Activated naive CD4-positive, alpha-beta T cell treated with anti-CD3 and anti-CD28 coated beads, Interleukin-2, amount 50 U/mL, for 72 hours (primary cell): ENCODE data around the gene ZNF324. TPM values are rescaled to one million over a fixed set of nuclear protein-coding genes. Genes with fewer than 3 reads are reported as not detected.
"Not testable (repeated sequence)": the region's sequence is repeated elsewhere in the genome, so short reads cannot be mapped to it uniquely, and the experiment has no call there.

ENCODE experiments used
- ATAC-seq, 2 donors: fragments of 150-1000 bp; cut with Tn5 transposase; 2 replicates each; pipeline ENCODE4 v1.10.0; 2021; ENCODE audit warnings: mild to moderate bottlenecking in 2 of 2, moderate library complexity in 2 of 2
- DNase-seq, 2 donors: peaks; one replicate each; pipeline ENCODE4 v3.0.0; 2021 to 2022; ENCODE audit warnings: low spot score in 2 of 2
- H3K27ac Mint-ChIP-seq, 2 donors: one replicate each; pipeline ENCODE4 v1.8.0; 2022; ENCODE audit warnings: mild to moderate bottlenecking in 2 of 2, mixed read lengths in 2 of 2
- H3K36me3 Mint-ChIP-seq, 2 donors: one replicate each; pipeline ENCODE4 v1.8.0; 2022; ENCODE audit warnings: mixed read lengths in 2 of 2
- H3K9me3 Mint-ChIP-seq, 2 donors: one replicate each; pipeline ENCODE4 v1.8.0; 2022; ENCODE audit warnings: mixed read lengths in 2 of 2
- total RNA-seq, 2 donors: library from RNA; stranded (reverse); gene quantifications; one replicate each; pipeline ENCODE4 v1.2.3, GENCODE V29; 2022

The ZNF324 gene
- total RNA-seq, result 1 to 10 TPM; 6.4 to 7.7 TPM

GRCh38 chr19:58466760-58467589 is at the start of gene ZNF324:
ZNF324 (plus strand) TSS chr19:58467080; CDS start chr19:58469186, 2,106 bp downstream.
- H3K9me3 Mint-ChIP-seq, result no peaks in the 10 kb centered on the region
- peak; percentile 99 for ATAC-seq

GRCh38 chr19:58428617-58429016 is 38.3 kb upstream of the ZNF324 start:
- DNase-seq (no peak), ATAC-seq (no peak)
- H3K27ac Mint-ChIP-seq, result no peak overlapping the region
- peaks cover 58 to 71% of the 10 kb centered on the region in 2 donors for H3K36me3 Mint-ChIP-seq
- H3K9me3 Mint-ChIP-seq, result peaks cover 37 to 39% of the 10 kb centered on the region in 2 donors

More at GRCh38 chr19:58466760-58467589, at the start of gene ZNF324:
- peak; percentile 97 for DNase-seq
- peak within 1 kb of the TSS; percentile 83 to 94 for H3K27ac Mint-ChIP-seq
- no peaks in the 10 kb centered on the region for H3K36me3 Mint-ChIP-seq

DNA sequence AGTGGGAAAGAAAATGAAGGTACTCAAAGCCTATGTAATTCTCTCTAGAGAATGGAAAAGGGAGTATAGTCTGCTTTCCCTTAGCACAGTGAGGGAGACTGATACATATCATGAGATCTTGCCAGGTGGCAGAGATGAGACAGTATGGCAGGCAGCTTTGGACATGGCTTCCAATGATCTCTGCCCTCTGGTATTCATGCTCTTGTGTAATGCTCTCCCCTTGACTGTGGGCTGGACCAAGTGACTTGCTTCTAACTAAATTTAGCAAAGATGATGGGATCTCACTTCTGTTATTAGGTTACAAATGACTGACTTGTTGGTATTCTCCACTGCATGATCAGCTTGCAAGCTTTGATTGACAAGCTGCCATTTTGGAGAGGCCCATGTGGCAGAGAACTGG is 37.1 kb upstream of the ZNF324 start:
- ATAC-seq (no peak), DNase-seq (no peak)
- no peak overlapping the region for H3K27ac Mint-ChIP-seq
- H3K36me3 Mint-ChIP-seq, result peaks cover 69 to 80% of the 10 kb centered on the region in 2 donors
- peaks cover 41 to 44% of the 10 kb centered on the region in 2 donors for H3K9me3 Mint-ChIP-seq

DNA sequence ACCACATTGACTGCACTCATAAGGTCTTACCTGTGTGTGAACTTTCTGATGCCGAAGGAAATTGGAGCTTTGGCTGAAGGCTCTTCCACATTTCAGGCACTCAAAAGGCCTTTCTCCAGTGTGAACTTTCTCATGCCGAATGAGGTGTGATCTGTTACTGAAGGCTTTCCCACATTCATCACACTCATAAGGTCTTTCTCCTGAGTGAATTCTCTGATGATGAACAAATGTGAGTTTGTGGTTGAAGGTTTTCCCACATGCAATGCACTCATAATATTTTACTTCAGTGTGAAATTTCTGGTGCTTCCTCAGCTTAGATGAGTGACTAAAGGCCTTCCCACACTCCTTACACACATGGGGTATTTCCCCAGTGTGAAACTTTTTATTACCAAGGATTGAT is 32.7 kb upstream of the ZNF324 start:
- Mint-ChIP-seq H3K36me3 (peaks cover 98 to 99% of the 10 kb centered on the region in 2 donors), H3K9me3 (peaks cover 52 to 59% of the 10 kb centered on the region in 2 donors), H3K27ac (no peak overlapping the region)
- DNase-seq, result no peak
- no peak for ATAC-seq

- ATAC-seq, result peak; percentile 97 to 99
- H3K9me3 Mint-ChIP-seq, result peaks cover 39 to 42% of the 10 kb centered on the region in 2 donors
- DNase-seq, result peak; percentile 89 to 94
- peaks cover 63 to 67% of the 10 kb centered on the region in 2 donors for H3K36me3 Mint-ChIP-seq
- H3K27ac Mint-ChIP-seq, result peak within 1 kb of the TSS; percentile 96 to 97
Measured at GRCh38 chr19:58439576-58440554, 27.0 kb upstream of the ZNF324 start, which contains the start of gene ZNF132. ZNF132 (minus strand) TSS chr19:58440153; CDS start chr19:58439821, 332 bp downstream.

DNA sequence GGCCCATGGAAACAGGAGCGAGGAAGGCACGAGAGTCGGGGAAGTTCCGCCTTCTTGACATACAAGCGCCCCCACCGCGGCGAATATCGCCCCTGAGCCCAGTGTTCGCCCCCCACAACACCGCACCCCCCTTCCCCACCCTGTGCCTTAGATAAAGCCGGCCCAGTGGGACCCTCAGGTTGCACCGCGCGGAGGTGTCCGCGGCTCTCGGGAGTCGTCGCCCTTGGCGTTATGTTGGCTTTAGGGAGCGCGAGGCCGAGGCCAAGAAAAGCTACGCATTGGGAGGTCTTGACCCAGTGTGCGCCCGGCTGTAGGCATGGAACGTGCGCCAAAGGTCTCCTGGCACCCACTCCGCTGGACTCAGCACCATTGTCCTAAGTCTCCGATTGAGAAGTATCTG is 26.3 kb upstream of the ZNF324 start:
- peaks cover 56 to 60% of the 10 kb centered on the region in 2 donors for H3K36me3 Mint-ChIP-seq
- DNase-seq, result no peak
- H3K27ac Mint-ChIP-seq, result peak overlapping the region; percentile 96 to 97
- peaks cover 34 to 42% of the 10 kb centered on the region in 2 donors for H3K9me3 Mint-ChIP-seq
- no peak for ATAC-seq

- not testable (repeated sequence) for ATAC-seq, DNase-seq, H3K27ac Mint-ChIP-seq
- peaks cover 25 to 35% of the 10 kb centered on the region in 2 donors for H3K9me3 Mint-ChIP-seq
- H3K36me3 Mint-ChIP-seq, result peaks cover 36 to 43% of the 10 kb centered on the region in 2 donors
Measured at GRCh38 chr19:58442986-58443385, 23.9 kb upstream of the ZNF324 start.

- DNase-seq, ATAC-seq, H3K27ac Mint-ChIP-seq: not testable (repeated sequence)
- Mint-ChIP-seq H3K9me3 (peaks cover 7 to 27% of the 10 kb centered on the region in 2 donors), H3K36me3 (peaks cover 16 to 38% of the 10 kb centered on the region in 2 donors)
Measured at GRCh38 chr19:58448860-58449259, 18.0 kb upstream of the ZNF324 start.

DNA sequence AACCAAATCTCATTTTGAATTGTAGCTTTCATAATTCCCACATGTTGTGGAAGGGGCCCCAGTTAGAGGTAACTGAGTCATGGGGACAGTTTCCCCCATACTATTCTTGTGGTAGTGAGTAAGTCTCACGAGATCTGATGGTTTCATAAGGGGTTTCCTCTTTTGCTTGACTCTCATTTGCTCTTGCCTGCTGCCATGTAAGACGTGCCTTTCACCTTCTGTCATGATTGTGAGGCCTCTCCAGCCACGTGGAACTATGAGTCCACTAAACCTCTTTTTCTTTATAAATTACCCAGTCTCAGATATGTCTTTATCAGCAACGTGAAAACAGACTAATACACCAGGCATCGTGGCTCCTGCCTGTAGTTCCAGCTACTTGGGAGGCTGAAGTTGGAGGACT is 16.9 kb upstream of the ZNF324 start:
- not testable (repeated sequence) for H3K27ac Mint-ChIP-seq, DNase-seq
- Mint-ChIP-seq H3K9me3 (peaks cover 7 to 27% of the 10 kb centered on the region in 2 donors), H3K36me3 (peaks cover 16 to 38% of the 10 kb centered on the region in 2 donors)
- ATAC-seq, result peak in 1 of 2 donors; percentile 13

DNA sequence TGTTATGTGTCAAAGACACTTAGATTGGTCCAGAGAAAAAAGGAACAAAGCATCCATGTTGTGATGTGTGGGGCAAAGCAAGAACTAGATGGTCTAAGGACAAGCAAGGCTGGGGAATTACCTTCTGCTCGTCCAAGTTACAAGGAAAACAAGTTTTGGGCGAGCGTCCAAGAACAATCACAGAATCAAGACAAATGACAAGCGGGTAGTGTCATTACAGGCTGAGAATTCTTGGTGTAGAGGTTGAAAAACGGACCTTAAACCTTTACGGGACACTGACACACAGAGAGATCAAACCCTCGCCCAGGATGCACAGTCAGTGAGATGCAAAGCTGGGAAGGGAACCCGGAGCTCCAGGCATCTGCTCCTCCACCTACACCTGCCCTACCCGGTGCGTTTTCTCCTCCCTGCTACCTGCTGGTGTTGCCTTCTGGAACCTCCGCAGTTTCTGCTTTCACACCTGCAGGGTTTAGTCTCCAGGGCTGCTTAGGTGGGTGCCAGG is 16.0 kb upstream of the ZNF324 start:
- peak overlapping the region in 1 of 2 donors; percentile 9 for H3K27ac Mint-ChIP-seq
- peak in 1 of 2 donors; percentile 29 for ATAC-seq
- peaks cover 7 to 27% of the 10 kb centered on the region in 2 donors for H3K9me3 Mint-ChIP-seq
- DNase-seq, result no peak
- peaks cover 16 to 38% of the 10 kb centered on the region in 2 donors for H3K36me3 Mint-ChIP-seq

- DNase-seq (peak; percentile 95 to 96), ATAC-seq (peak; percentile 97 to 98)
- H3K9me3 Mint-ChIP-seq, result peaks cover 7 to 27% of the 10 kb centered on the region in 2 donors
- peak within 1 kb of the TSS; percentile 68 to 72 for H3K27ac Mint-ChIP-seq
- peaks cover 19 to 39% of the 10 kb centered on the region in 2 donors for H3K36me3 Mint-ChIP-seq
Measured at GRCh38 chr19:58451358-58452101, 15.3 kb upstream of the ZNF324 start, which contains the start of gene ZNF324B. ZNF324B (plus strand) TSS chr19:58451622; CDS start chr19:58453702, 2,080 bp downstream.

GRCh38 chr19:58453743-58454142 is 13.1 kb upstream of the ZNF324 start:
- peaks cover 15 to 36% of the 10 kb centered on the region in 2 donors for H3K36me3 Mint-ChIP-seq
- ATAC-seq, result no peak
- peaks cover 4 to 18% of the 10 kb centered on the region in 2 donors for H3K9me3 Mint-ChIP-seq
- DNase-seq, result no peak
- peak overlapping the region in 1 of 2 donors; percentile 46 for H3K27ac Mint-ChIP-seq

GRCh38 chr19:58455306-58455705 is 11.6 kb upstream of the ZNF324 start:
- peaks cover 0 to 7% of the 10 kb centered on the region in 2 donors for H3K9me3 Mint-ChIP-seq
- peaks cover 8 to 21% of the 10 kb centered on the region in 2 donors for H3K36me3 Mint-ChIP-seq
- H3K27ac Mint-ChIP-seq, result no peak overlapping the region
- no peak for DNase-seq
- no peak for ATAC-seq

DNA sequence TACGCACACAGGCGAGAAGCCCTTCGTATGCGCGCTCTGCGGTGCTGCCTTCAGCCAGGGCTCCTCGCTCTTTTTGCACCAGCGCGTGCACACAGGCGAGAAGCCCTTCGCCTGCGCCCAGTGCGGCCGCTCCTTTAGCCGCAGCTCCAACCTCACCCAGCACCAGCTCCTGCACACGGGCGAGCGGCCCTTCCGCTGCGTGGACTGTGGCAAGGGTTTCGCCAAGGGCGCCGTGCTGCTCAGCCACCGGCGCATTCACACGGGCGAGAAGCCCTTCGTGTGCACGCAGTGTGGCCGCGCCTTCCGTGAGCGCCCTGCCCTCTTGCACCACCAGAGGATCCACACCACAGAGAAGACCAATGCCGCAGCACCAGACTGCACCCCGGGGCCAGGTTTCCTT is 10.8 kb upstream of the ZNF324 start:
- H3K36me3 Mint-ChIP-seq, result peaks cover 8 to 18% of the 10 kb centered on the region in 2 donors
- DNase-seq (no peak), ATAC-seq (no peak)
- H3K9me3 Mint-ChIP-seq, result peaks cover 0 to 4% of the 10 kb centered on the region in 2 donors
- no peak overlapping the region for H3K27ac Mint-ChIP-seq

DNA sequence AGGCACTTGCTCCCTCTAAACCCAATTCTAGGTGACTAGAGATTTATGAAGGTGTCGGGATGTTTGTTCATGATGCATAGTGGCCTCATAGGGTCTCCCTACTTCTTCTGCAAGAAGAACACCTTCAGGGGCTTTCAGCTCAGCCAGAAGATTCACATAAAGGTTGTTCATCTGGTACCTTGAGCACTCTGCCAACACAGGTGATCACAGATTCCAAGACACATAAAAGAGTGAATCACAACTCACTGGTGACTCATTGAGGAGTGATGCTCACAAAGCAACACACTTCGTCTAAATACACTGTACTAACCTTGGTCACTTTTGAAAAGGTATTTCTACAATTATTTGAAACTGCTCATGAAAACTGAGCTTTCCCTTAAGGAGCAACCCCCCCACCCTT is 6.8 kb upstream of the ZNF324 start:
- peaks cover 8 to 12% of the 10 kb centered on the region in 2 donors for H3K36me3 Mint-ChIP-seq
- peak in 1 of 2 donors; percentile 47 for ATAC-seq

More for the DNA sequence above, 6.8 kb upstream of the ZNF324 start:
- no peak overlapping the region for H3K27ac Mint-ChIP-seq
- H3K9me3 Mint-ChIP-seq, result peaks cover 0 to 4% of the 10 kb centered on the region in 2 donors
- no peak for DNase-seq
